Neural progenitor cell (in vitro differentiated cells): ENCODE data around the gene ATXN1.

Experiments used
- CTCF ChIP-seq: fragments of 200-600 bp; sonication (generic); IDR thresholded peaks from 2 replicates; pipeline ENCODE4 v1.5.1; 2017; ENCODE audit warnings: antibody characterized with exemption, mild to moderate bottlenecking
- EZH2 ChIP-seq: fragments of 200-600 bp; sonication (generic); IDR thresholded peaks from 2 replicates; pipeline ENCODE4 v1.6.1; 2017; ENCODE audit warnings: antibody characterized with exemption, mild to moderate bottlenecking, moderate library complexity

DNA sequence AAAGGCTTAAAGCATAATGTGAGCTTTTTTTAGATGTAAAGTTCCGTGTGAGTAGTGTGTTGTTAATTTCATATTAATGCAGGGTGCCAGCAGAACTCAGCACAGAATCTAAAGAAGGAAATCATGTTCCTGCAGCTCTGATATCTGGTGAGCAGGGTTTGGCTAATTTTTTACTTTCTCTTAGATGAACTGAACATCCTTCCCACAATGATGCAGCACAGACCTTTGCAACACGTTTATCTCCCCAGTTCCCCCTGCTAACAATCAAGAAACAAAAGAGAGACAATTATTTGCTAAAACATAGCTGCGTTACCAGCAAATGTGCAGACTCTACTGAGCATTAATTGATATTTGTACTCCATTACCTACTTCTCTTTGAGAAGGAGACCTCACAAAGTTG, 39.1 kb upstream of the ATXN1 start:
- TF ChIP-seq CTCF = no peak
- TF ChIP-seq EZH2 = no peak
